PC-9 (cell line): ENCODE measurements around the gene PHLDA3. TPM values are rescaled to one million over a fixed set of nuclear protein-coding genes. Genes with fewer than 3 reads are reported as not detected.

Experiments used
- BruUV-seq: library from RNA; stranded (reverse); fragments of 400-500 nt; replicated peaks from 2 replicates; lab custom pipeline; 2021; lab: Mats Ljungman, UMichigan
- CTCF ChIA-PET: fragments of 300-600 bp; sonication (Branson Sonifier 250); formaldehyde crosslinking; loops from one replicate; lab custom pipeline; 2022; ENCODE audit warnings: antibody characterized with exemption; lab: Charles Lee
- POLR2A ChIA-PET: fragments of 300-600 bp; sonication (Branson Sonifier 250); formaldehyde crosslinking; loops from one replicate; lab custom pipeline; 2022; ENCODE audit warnings: antibody characterized with exemption; ENCODE audit not compliant: unreplicated experiment; lab: Charles Lee
- DNase-seq, 2 experiments: peaks; one replicate each; pipeline versions ENCODE4 v3.0.0 to v3.0.0-alpha.2; 2015 to 2022; ENCODE audit warnings: mixed read lengths in 1 of 2
- H2AFZ ChIP-seq: fragments of 200-600 bp; sonication (generic); 2 replicates; pipeline ENCODE4 v1.8.1; 2017; ENCODE audit warnings: antibody characterized with exemption
- H3F3A ChIP-seq: fragments of 200-600 bp; sonication (generic); 2 replicates; pipeline ENCODE4 v1.8.1; 2017; ENCODE audit warnings: antibody characterized with exemption, mild to moderate bottlenecking, low read depth; ENCODE audit not compliant: insufficient read depth
- H3K27ac ChIP-seq: fragments of 200-600 bp; sonication (generic); 2 replicates; pipeline ENCODE4 v1.6.1; 2016; ENCODE audit warnings: mixed run types
- H3K27me3 ChIP-seq: fragments of 200-600 bp; sonication (generic); 2 replicates; pipeline ENCODE4 v1.6.1; 2016; ENCODE audit warnings: low read depth, mixed run types; ENCODE audit not compliant: insufficient read depth
- H3K36me3 ChIP-seq: fragments of 200-600 bp; sonication (generic); 2 replicates; pipeline ENCODE4 v1.6.1; 2016; ENCODE audit warnings: low read depth, mixed run types
- H3K4me1 ChIP-seq: fragments of 200-600 bp; sonication (generic); replicated peaks from 2 replicates; pipeline ENCODE4 v1.6.1; 2016; ENCODE audit warnings: mixed run types; ENCODE audit not compliant: insufficient read depth
- H3K4me2 ChIP-seq: fragments of 200-600 bp; sonication (generic); 2 replicates; pipeline ENCODE4 v1.6.1; 2017; ENCODE audit warnings: mixed run types
- H3K4me3 ChIP-seq: fragments of 200-600 bp; sonication (generic); 2 replicates; pipeline ENCODE4 v1.6.1; 2016; ENCODE audit warnings: mixed run types
- H3K79me2 ChIP-seq: fragments of 200-600 bp; sonication (generic); 2 replicates; pipeline ENCODE4 v1.6.1; 2017; ENCODE audit warnings: low read depth, mixed run types
- H3K9me2 ChIP-seq: fragments of 200-600 bp; sonication (generic); 2 replicates; pipeline ENCODE4 v1.8.1; 2017; ENCODE audit warnings: mild to moderate bottlenecking; ENCODE audit not compliant: insufficient read depth
- H3K9me3 ChIP-seq: fragments of 200-600 bp; sonication (generic); 2 replicates; pipeline ENCODE4 v1.8.1; 2016; ENCODE audit warnings: low read depth; ENCODE audit not compliant: insufficient read depth
- H4K20me1 ChIP-seq: fragments of 200-600 bp; sonication (generic); 2 replicates; pipeline ENCODE4 v1.8.1; 2017; ENCODE audit not compliant: insufficient read depth
- EZH2 ChIP-seq: fragments of 200-600 bp; sonication (generic); IDR thresholded peaks from 2 replicates; pipeline ENCODE4 v1.8.0; 2017; ENCODE audit warnings: antibody characterized with exemption, low read depth
- intact Hi-C: fragments of 100-400 bp; cut with micrococcal nuclease; formaldehyde crosslinking; loops from one replicate; pipeline ENCODE4 v1.10.0; 2022; ENCODE audit not compliant: unreplicated experiment
- total RNA-seq: library from RNA; stranded (reverse); gene quantifications from 2 replicates; pipeline ENCODE4 v1.2.3, GENCODE V29; 2021
- TF ChIP-seq, protein P1 (sequence below): fragments of 200-600 bp; sonication (generic); conservative IDR thresholded peaks from 2 replicates; pipeline ENCODE4 v1.6.1; 2017; ENCODE audit warnings: mixed run types, antibody characterized with exemption, mild to moderate bottlenecking, moderate library complexity

The PHLDA3 gene
- total RNA-seq, 1 experiment from 2014 or later, result 31.6 TPM

DNA sequence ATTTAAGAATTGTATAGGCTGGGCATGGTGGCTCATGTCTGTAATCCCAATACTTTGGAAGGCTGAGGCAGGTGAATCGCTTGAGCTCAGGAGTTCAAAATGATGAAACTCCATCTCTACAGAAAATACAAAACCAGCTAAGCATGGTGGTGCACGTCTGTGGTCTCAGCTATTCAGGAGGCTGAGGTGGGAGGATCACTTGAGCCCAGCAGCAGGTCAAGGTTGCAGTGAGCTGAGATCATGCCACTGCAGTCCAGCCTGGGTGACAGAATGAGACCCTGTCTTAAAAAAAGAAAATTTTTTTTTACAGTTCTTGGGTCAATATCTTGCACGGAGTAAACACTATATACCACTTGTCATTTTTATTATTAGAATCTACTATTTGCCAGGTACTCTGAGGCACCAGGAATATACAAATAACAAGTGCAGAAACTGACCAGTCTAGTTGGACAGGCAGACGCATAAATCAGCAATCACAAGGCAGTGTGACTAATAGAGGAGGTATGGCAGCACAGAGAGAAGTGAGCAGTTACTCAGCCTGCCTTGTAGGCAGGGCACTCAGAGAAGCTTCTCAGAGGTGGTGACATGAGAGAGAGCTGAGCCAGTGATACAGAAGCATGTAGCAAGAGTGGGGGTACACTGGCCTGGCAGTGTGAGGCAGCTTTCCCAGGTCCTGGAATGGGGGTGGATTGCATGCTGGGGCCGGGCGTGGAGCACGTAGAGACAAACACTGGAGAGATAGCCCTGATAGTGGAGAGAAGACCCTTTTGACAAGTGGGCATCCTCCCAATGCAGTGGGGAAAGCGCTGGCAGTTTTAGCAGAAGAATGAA is 8.0 kb downstream of the PHLDA3 start:
- no peak for TF ChIP-seq EZH2
- TF ChIP-seq, protein P1, sequence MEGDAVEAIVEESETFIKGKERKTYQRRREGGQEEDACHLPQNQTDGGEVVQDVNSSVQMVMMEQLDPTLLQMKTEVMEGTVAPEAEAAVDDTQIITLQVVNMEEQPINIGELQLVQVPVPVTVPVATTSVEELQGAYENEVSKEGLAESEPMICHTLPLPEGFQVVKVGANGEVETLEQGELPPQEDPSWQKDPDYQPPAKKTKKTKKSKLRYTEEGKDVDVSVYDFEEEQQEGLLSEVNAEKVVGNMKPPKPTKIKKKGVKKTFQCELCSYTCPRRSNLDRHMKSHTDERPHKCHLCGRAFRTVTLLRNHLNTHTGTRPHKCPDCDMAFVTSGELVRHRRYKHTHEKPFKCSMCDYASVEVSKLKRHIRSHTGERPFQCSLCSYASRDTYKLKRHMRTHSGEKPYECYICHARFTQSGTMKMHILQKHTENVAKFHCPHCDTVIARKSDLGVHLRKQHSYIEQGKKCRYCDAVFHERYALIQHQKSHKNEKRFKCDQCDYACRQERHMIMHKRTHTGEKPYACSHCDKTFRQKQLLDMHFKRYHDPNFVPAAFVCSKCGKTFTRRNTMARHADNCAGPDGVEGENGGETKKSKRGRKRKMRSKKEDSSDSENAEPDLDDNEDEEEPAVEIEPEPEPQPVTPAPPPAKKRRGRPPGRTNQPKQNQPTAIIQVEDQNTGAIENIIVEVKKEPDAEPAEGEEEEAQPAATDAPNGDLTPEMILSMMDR, result no peak
- H3K36me3 ChIP-seq, result peaks cover 19% of the 10 kb centered on the region
- POLR2A ChIA-PET, result interaction anchor here (0.6 to 1.2 kb wide), 3 partner anchors 8 to 116 kb away, joined by 3 to 5 read pairs (median 4); partner anchors contain the start of gene PHLDA3
- no peaks in the 10 kb centered on the region for H3K9me3 ChIP-seq
- H3K9me2 ChIP-seq, result no peaks in the 10 kb centered on the region
- peak overlapping the region; percentile 100 for H3K27ac ChIP-seq
- BruUV-seq, result no TSS peak
- peak overlapping the region; percentile 43 for H3K4me3 ChIP-seq
- intact Hi-C loops, result loop anchor here (2.0 to 10.0 kb wide), 4 partner anchors 28 to 884 kb away; partner anchors contain the start of genes LAD1, PPP1R12B and UBE2T
- no peaks in the 10 kb centered on the region for H4K20me1 ChIP-seq
- peak overlapping the region; percentile 85 for H3K4me2 ChIP-seq
- DNase-seq, result peak; percentile 81 to 99
- peaks cover 88% of the 10 kb centered on the region for H3K4me1 ChIP-seq
- CTCF ChIA-PET, result interaction anchor here (0.9 to 1.6 kb wide), 3 partner anchors 13 to 26 kb away, joined by 3 to 5 read pairs (median 3); no protein-coding TSS in a partner anchor
- peaks cover 63% of the 10 kb centered on the region for H3F3A ChIP-seq
- no peaks in the 10 kb centered on the region for H3K27me3 ChIP-seq
- no peak overlapping the region for H2AFZ ChIP-seq
- H3K79me2 ChIP-seq, result peaks cover 19% of the 10 kb centered on the region

- no peak overlapping the region for H2AFZ ChIP-seq
- no peaks in the 10 kb centered on the region for H3K9me3 ChIP-seq
- no peaks in the 10 kb centered on the region for H3K27me3 ChIP-seq
- H3K4me2 ChIP-seq, result peak overlapping the region; percentile 85
- peaks cover 6% of the 10 kb centered on the region; the same call in 1 of the 2 replicates for H3K79me2 ChIP-seq
- peaks cover 83% of the 10 kb centered on the region for H3K4me1 ChIP-seq
- no peaks in the 10 kb centered on the region for H3K9me2 ChIP-seq
- peak overlapping the region; percentile 100 for H3K27ac ChIP-seq
- H3K36me3 ChIP-seq, result peaks cover 7% of the 10 kb centered on the region
- CTCF ChIA-PET, result no interaction called here
- H3K4me3 ChIP-seq, result no peak overlapping the region
- no peaks in the 10 kb centered on the region for H4K20me1 ChIP-seq
- intact Hi-C loops, result loop anchor here (2.0 to 10.0 kb wide), 4 partner anchors 29 to 885 kb away; partner anchors contain the start of genes LAD1, PPP1R12B and UBE2T
- no peak for TF ChIP-seq EZH2
- TF ChIP-seq, protein P1, result no peak
- H3F3A ChIP-seq, result peaks cover 66% of the 10 kb centered on the region
- POLR2A ChIA-PET, result no interaction called here
- no TSS peak for BruUV-seq
- no peak for DNase-seq
Observed at GRCh38 chr1:201459775-201460174, 9.2 kb downstream of the PHLDA3 start.

GRCh38 chr1:201459052-201459451 is 9.9 kb downstream of the PHLDA3 start:
- no peak for DNase-seq
- H3K4me3 ChIP-seq, result no peak overlapping the region
- no peaks in the 10 kb centered on the region for H3K36me3 ChIP-seq
- peaks cover 76% of the 10 kb centered on the region for H3K4me1 ChIP-seq
- no peaks in the 10 kb centered on the region for H3K79me2 ChIP-seq
- ChIA-PET POLR2A (no interaction called here), CTCF (interaction anchor here (0.5 kb wide), 1 partner anchor 11 kb away, joined by 4 read pairs; no protein-coding TSS in a partner anchor)
- no peak overlapping the region for H3K4me2 ChIP-seq
- H3K27ac ChIP-seq, result peak overlapping the region; percentile 100
- H3K27me3 ChIP-seq, result no peaks in the 10 kb centered on the region
- peaks cover 62% of the 10 kb centered on the region for H3F3A ChIP-seq
- no peak overlapping the region for H2AFZ ChIP-seq
- no peaks in the 10 kb centered on the region for H4K20me1 ChIP-seq
- TF ChIP-seq, protein P1, result no peak
- TF ChIP-seq EZH2, result no peak
- no peaks in the 10 kb centered on the region for H3K9me3 ChIP-seq
- H3K9me2 ChIP-seq, result no peaks in the 10 kb centered on the region
- intact Hi-C loops, result no loop called here
- no TSS peak for BruUV-seq
